Activated CD8-positive, alpha-beta memory T cell treated with anti-CD3 and anti-CD28 coated beads, Interleukin-2, amount 50 U/mL, for 1 hour (primary cell): ENCODE results near the gene NPAS3.

Experiments
- DNase-seq: peaks from one replicate; pipeline ENCODE4 v3.0.0-alpha.2; 2020; ENCODE audit errors: extremely low read depth

Gene NPAS3

GRCh38 chr14:33175951-33176350 lies 237.3 kb downstream of the NPAS3 start:
- no peak for DNase-seq

- no peak for DNase-seq
These were observed 245.9 kb downstream of the NPAS3 start for GRCh38 chr14:33184587-33184986.

GRCh38 chr14:33186656-33187055 lies 248.0 kb downstream of the NPAS3 start:
- DNase-seq, result no peak

GRCh38 chr14:33188880-33189279 lies 250.2 kb downstream of the NPAS3 start:
- no peak for DNase-seq

GRCh38 chr14:33191855-33192254 lies 253.2 kb downstream of the NPAS3 start:
- DNase-seq, result no peak

GRCh38 chr14:33194551-33194950 lies 255.9 kb downstream of the NPAS3 start:
- DNase-seq, result no peak

GRCh38 chr14:33198684-33199083 lies 260.0 kb downstream of the NPAS3 start:
- DNase-seq, result no peak

GRCh38 chr14:33201116-33201515 lies 262.4 kb downstream of the NPAS3 start:
- no peak for DNase-seq

- no peak for DNase-seq
These were observed 268.3 kb downstream of the NPAS3 start for GRCh38 chr14:33206981-33207380.

GRCh38 chr14:33207467-33208017 lies 268.9 kb downstream of the NPAS3 start:
- no peak for DNase-seq

GRCh38 chr14:33210311-33210710 lies 271.6 kb downstream of the NPAS3 start:
- DNase-seq, result no peak

GRCh38 chr14:33218026-33218425 lies 279.3 kb downstream of the NPAS3 start:
- DNase-seq, result no peak

GRCh38 chr14:33219957-33220356 lies 281.3 kb downstream of the NPAS3 start:
- DNase-seq, result no peak

GRCh38 chr14:33229269-33229929 lies 290.7 kb downstream of the NPAS3 start:
- no peak for DNase-seq

GRCh38 chr14:33230021-33230420 lies 291.3 kb downstream of the NPAS3 start:
- DNase-seq, result no peak

- DNase-seq, result no peak
These were observed 293.4 kb downstream of the NPAS3 start for GRCh38 chr14:33232031-33232430.

GRCh38 chr14:33237115-33237740 lies 298.5 kb downstream of the NPAS3 start:
- no peak for DNase-seq

GRCh38 chr14:33239465-33239864 lies 300.8 kb downstream of the NPAS3 start:
- DNase-seq, result no peak

GRCh38 chr14:33240466-33240865 lies 301.8 kb downstream of the NPAS3 start:
- DNase-seq, result no peak

GRCh38 chr14:33241331-33241730 lies 302.7 kb downstream of the NPAS3 start:
- no peak for DNase-seq

GRCh38 chr14:33249233-33249820 lies 310.6 kb downstream of the NPAS3 start:
- DNase-seq, result no peak

- no peak for DNase-seq
These were observed 312.3 kb downstream of the NPAS3 start for GRCh38 chr14:33250963-33251362.

GRCh38 chr14:33254342-33254741 lies 315.7 kb downstream of the NPAS3 start:
- DNase-seq, result no peak
